ENCODE data around the gene MOK.

GRCh38 chr14:102200690-102201352 lies 104.1 kb downstream of the MOK start:
- TF ChIP-seq CTCF (IDR thresholded peaks at IDR 0.05; ENCODE audit: low read depth, low read length) (no peak), MAX (IDR thresholded peaks at IDR 0.05; ENCODE audit: low read depth, low read length) (no peak), POLR2A (IDR thresholded peaks at IDR 0.05; ENCODE audit: extremely low read depth, insufficient read length) (no peak)

Measured in NB4 (cell line).